Colonic mucosa (tissue), 4 donors: ENCODE measurements around the gene SLC25A1. TPM values are rescaled to one million over a fixed set of nuclear protein-coding genes. Genes with fewer than 3 reads are reported as not detected.

Experiments
- DNase-seq: peaks from one replicate; pipeline ENCODE4 v3.0.0-alpha.2; 2020
- H3K27ac ChIP-seq: fragments of 200-600 bp; one replicate; pipeline ENCODE4 v1.8.0; 2021
- H3K27me3 ChIP-seq: fragments of 200-600 bp; one replicate; pipeline ENCODE4 v1.8.0; 2021
- H3K36me3 ChIP-seq: fragments of 200-600 bp; one replicate; pipeline ENCODE4 v1.8.0; 2021
- H3K4me1 ChIP-seq: fragments of 200-600 bp; one replicate; pipeline ENCODE4 v1.8.0; 2021; ENCODE audit warnings: mild to moderate bottlenecking
- H3K4me3 ChIP-seq: fragments of 200-600 bp; one replicate; pipeline ENCODE4 v1.8.0; 2021
- H3K9ac ChIP-seq, 2 donors: one replicate each; pipeline ENCODE4 v1.7.0; 2013; ENCODE audit warnings: control low read depth in 2 of 2, low read depth in 2 of 2, low read length in 2 of 2
- H3K9me3 ChIP-seq: fragments of 200-600 bp; one replicate; pipeline ENCODE4 v1.8.0; 2021
- CTCF ChIP-seq: fragments of 200-600 bp; IDR thresholded peaks from one replicate; pipeline ENCODE4 v1.8.0; 2022; ENCODE audit warnings: antibody characterized with exemption, mild to moderate bottlenecking
- intact Hi-C: fragments of 100-400 bp; cut with DNase I; formaldehyde crosslinking; loops from one replicate; pipeline ENCODE4 v1.14.1; 2022
- total RNA-seq, 2 donors: library from RNA; stranded (reverse); fragmentation: NEBNext Ultra II Directional in 1 of 2; extraction: Animal tissue kit (Norgen Biotek cat#: 25700) in 1 of 2; gene quantifications; one replicate each; pipeline ENCODE4 v1.2.1, GENCODE V29; 2021
- donor health status: healthy.
- donor health status: DM: no; HTN: no; CAD: no.
- donor health status: DM: no; HTN: no; CAD: no.

The SLC25A1 gene
- total RNA-seq, 2 donors from 2014 or later = 191 to 218 TPM

DNA sequence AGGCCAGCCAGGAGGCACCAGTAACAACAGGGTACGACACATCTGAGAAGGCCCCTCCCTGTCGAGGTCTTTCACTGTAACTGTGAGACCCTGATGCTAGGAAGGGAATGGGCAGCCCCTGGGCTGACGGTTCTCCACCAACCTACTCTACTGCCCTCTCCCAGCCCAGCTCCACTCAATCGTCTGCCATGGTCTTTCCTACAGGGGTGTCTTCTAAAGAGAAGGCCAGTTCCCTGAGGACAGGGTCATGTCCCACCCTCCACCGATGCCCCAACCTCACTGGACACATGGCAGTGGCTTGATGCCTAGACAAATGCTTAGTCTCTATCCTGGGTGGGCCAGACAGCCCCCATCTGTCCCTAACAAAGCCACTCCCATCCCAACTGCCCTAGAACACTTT lies 46.0 kb upstream of the SLC25A1 start:
- no peak for DNase-seq
- no peaks in the 10 kb centered on the region for H3K4me1 ChIP-seq
- intact Hi-C loops = no loop called here
- no peak overlapping the region for H3K9ac ChIP-seq
- H3K9me3 ChIP-seq = no peaks in the 10 kb centered on the region
- no peaks in the 10 kb centered on the region for H3K27me3 ChIP-seq
- no peak overlapping the region for H3K4me3 ChIP-seq
- no peaks in the 10 kb centered on the region for H3K36me3 ChIP-seq
- no peak for TF ChIP-seq CTCF
- no peak overlapping the region for H3K27ac ChIP-seq

DNA sequence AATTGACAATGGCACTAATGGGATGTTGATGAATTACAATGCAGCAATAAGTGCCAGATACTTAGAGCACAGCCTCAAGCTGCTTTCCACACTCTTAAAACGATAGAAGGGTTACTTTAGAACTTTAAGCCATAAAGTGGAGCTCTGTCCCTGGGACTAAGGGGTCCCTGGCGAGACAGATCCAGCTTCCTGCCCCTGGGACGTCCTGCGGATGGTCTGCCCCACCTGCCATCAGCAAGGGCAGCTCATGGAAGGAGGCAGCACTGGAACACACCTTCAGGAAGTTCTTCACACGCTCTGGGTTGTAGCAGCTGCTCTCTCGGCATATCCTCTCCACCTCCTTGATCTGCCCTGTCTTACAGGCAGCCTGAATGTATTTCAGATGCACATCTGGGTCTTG lies 45.1 kb upstream of the SLC25A1 start:
- Histone ChIP-seq H3K9me3 (no peaks in the 10 kb centered on the region), H3K27me3 (no peaks in the 10 kb centered on the region), H3K4me3 (no peak overlapping the region), H3K36me3 (no peaks in the 10 kb centered on the region), H3K9ac (no peak overlapping the region), H3K4me1 (no peaks in the 10 kb centered on the region), H3K27ac (no peak overlapping the region)
- intact Hi-C loops = no loop called here
- no peak for DNase-seq
- no peak for TF ChIP-seq CTCF

DNA sequence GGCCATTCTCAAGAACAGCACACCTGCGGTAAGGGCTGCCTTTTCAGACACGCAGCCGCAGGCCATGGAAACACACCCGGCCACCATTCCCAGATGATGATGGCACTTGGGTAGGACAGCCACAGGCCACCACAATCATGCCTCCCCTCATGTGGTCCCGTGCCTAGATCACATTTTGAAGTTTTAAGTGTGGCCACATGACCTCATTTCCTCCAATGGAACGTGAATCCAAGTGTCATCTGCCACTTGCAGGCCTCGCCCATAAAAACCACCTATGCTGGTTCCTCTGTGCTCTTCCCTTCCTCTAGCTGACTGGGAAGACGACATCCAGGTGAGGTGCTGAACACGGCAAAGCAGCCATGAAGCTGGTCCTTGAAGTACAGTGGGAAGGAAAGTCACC lies 44.6 kb upstream of the SLC25A1 start:
- no peak for TF ChIP-seq CTCF
- no peak overlapping the region for H3K9ac ChIP-seq
- H3K27ac ChIP-seq = no peak overlapping the region
- H3K36me3 ChIP-seq = no peaks in the 10 kb centered on the region
- intact Hi-C loops = no loop called here
- H3K4me3 ChIP-seq = no peak overlapping the region
- DNase-seq = no peak
- no peaks in the 10 kb centered on the region for H3K9me3 ChIP-seq
- no peaks in the 10 kb centered on the region for H3K4me1 ChIP-seq
- no peaks in the 10 kb centered on the region for H3K27me3 ChIP-seq

GRCh38 chr22:19222242-19223005 lies 43.9 kb upstream of the SLC25A1 start:
- no peak for DNase-seq
- no peak overlapping the region for H3K9ac ChIP-seq
- H3K27ac ChIP-seq = no peak overlapping the region
- TF ChIP-seq CTCF = no peak
- H3K9me3 ChIP-seq = no peaks in the 10 kb centered on the region
- intact Hi-C loops = no loop called here
- no peak overlapping the region for H3K4me3 ChIP-seq
- no peaks in the 10 kb centered on the region for H3K27me3 ChIP-seq
- no peaks in the 10 kb centered on the region for H3K36me3 ChIP-seq
- H3K4me1 ChIP-seq = no peaks in the 10 kb centered on the region

DNA sequence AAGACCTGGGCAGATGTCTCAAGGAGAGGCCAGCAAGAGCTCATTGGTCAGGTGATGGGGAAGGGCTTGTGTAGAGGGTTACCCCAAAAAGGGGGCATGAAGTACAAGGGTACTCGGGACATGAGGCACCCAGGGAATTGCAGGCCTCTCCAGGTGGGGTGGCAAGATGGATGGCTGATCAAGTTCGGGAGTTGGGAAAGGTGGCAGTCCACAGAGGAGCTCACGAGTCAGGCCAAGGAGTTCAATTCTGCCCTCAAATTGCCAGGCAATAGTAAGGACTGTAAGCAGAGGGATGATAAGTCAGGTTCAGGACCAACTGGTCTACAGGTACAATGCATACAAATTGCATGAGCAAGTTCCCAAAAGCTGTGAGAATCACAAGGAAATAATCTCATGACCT lies 42.3 kb upstream of the SLC25A1 start:
- DNase-seq = no peak
- no peak overlapping the region for H3K4me3 ChIP-seq
- intact Hi-C loops = no loop called here
- TF ChIP-seq CTCF = no peak
- H3K9ac ChIP-seq = no peak overlapping the region
- no peaks in the 10 kb centered on the region for H3K27me3 ChIP-seq
- H3K4me1 ChIP-seq = no peaks in the 10 kb centered on the region
- H3K27ac ChIP-seq = no peak overlapping the region
- no peaks in the 10 kb centered on the region for H3K9me3 ChIP-seq
- H3K36me3 ChIP-seq = no peaks in the 10 kb centered on the region
